HEK293 (cell line): ENCODE results near the gene SETD1A.

Experiments
- CTCF ChIA-PET: fragments of 350-600 bp; formaldehyde crosslinking; extraction: SDS; loops from one replicate; lab custom pipeline; 2021; ENCODE audit warnings: antibody characterized with exemption; lab: Yijun Ruan, JAX
- POLR2A ChIA-PET: fragments of 300-600 bp; formaldehyde crosslinking; extraction: SDS; loops from one replicate; lab custom pipeline; 2020; ENCODE audit warnings: antibody characterized with exemption, inconsistent platforms; lab: Yijun Ruan, JAX
- H3K27ac ChIP-seq: fragments of 200-500 bp; sonication (Bioruptor generic); 2 replicates; pipeline ENCODE4 v1.5.1; 2014; ENCODE audit warnings: low read depth, low read length, control low read depth, inconsistent platforms; ENCODE audit errors: extremely low read depth
- H3K36me3 ChIP-seq, 2 experiments: fragments of 200-500 bp in 1 of 2; sonication (Bioruptor generic) in 1 of 2; 1 replicate in 1 of 2; 2 replicates in 1 of 2; pipeline ENCODE4 v1.5.1; 2014 to 2017; ENCODE audit warnings: inconsistent platforms in 2 of 2, low read length in 2 of 2; ENCODE audit not compliant: control insufficient read depth in 2 of 2, insufficient read depth in 1 of 2
- H3K4me1 ChIP-seq: fragments of 200-500 bp; sonication (Bioruptor generic); 2 replicates; pipeline ENCODE4 v1.5.1; 2014; ENCODE audit warnings: mild to moderate bottlenecking, low read length, inconsistent platforms; ENCODE audit not compliant: control insufficient read depth, insufficient read depth
- H3K4me3 ChIP-seq: 2 replicates; pipeline ENCODE4 v1.5.1; 2011; ENCODE audit warnings: low read depth, mild to moderate bottlenecking, control low read depth, low read length, moderate library complexity
- H3K9me3 ChIP-seq: fragments of 200-500 bp; sonication (Bioruptor generic); 2 replicates; pipeline ENCODE4 v1.5.1; 2014; ENCODE audit warnings: low read depth, low read length, inconsistent platforms; ENCODE audit not compliant: control insufficient read depth, insufficient read depth
- BCL11B ChIP-seq: fragments of 450-650 bp; formaldehyde crosslinking; IDR thresholded peaks from 2 replicates; pipeline ENCODE4 v1.5.1; 2016; ENCODE audit warnings: low read depth, missing biosample characterization, missing genetic modification characterization
- EGR2 ChIP-seq: fragments of 450-650 bp; formaldehyde crosslinking; IDR thresholded peaks from 2 replicates; pipeline ENCODE4 v1.5.1; 2016; ENCODE audit warnings: low read depth, missing biosample characterization, missing genetic modification characterization
- FEZF1 ChIP-seq: fragments of 450-650 bp; formaldehyde crosslinking; IDR thresholded peaks from 2 replicates; pipeline ENCODE4 v1.5.1; 2016; ENCODE audit warnings: missing biosample characterization, missing genetic modification characterization
- GLI2 ChIP-seq: fragments of 450-650 bp; formaldehyde crosslinking; IDR thresholded peaks from 2 replicates; pipeline ENCODE4; 2017; ENCODE audit warnings: missing biosample characterization, missing genetic modification characterization, low read depth, borderline replicate concordance
- KLF7 ChIP-seq: fragments of 450-650 bp; formaldehyde crosslinking; IDR thresholded peaks from 2 replicates; pipeline ENCODE4 v1.5.1; 2016; ENCODE audit warnings: missing biosample characterization, missing genetic modification characterization, borderline replicate concordance
- RBAK ChIP-seq: fragments of 450-650 bp; formaldehyde crosslinking; IDR thresholded peaks from 2 replicates; pipeline ENCODE4 v1.5.1; 2016; ENCODE audit warnings: missing biosample characterization, missing genetic modification characterization
- SP2 ChIP-seq: fragments of 450-650 bp; formaldehyde crosslinking; IDR thresholded peaks from 2 replicates; pipeline ENCODE4 v1.5.1; 2016; ENCODE audit warnings: missing biosample characterization, missing genetic modification characterization
- ZBTB48 ChIP-seq: fragments of 450-650 bp; formaldehyde crosslinking; IDR thresholded peaks from 2 replicates; pipeline ENCODE4 v1.5.1; 2016; ENCODE audit warnings: missing biosample characterization, missing genetic modification characterization
- ZFP69B ChIP-seq: fragments of 450-650 bp; formaldehyde crosslinking; IDR thresholded peaks from 2 replicates; pipeline ENCODE4 v1.5.1; 2016; ENCODE audit warnings: missing biosample characterization, missing genetic modification characterization
- ZNF174 ChIP-seq: fragments of 450-650 bp; formaldehyde crosslinking; IDR thresholded peaks from 2 replicates; pipeline ENCODE4 v1.5.0; 2017; ENCODE audit warnings: missing biosample characterization, mild to moderate bottlenecking, missing genetic modification characterization
- ZNF324 ChIP-seq: fragments of 450-650 bp; formaldehyde crosslinking; IDR thresholded peaks from 2 replicates; pipeline ENCODE4 v1.5.1; 2016; ENCODE audit warnings: missing biosample characterization, missing genetic modification characterization
- ZNF335 ChIP-seq: fragments of 450-650 bp; formaldehyde crosslinking; conservative IDR thresholded peaks from 2 replicates; pipeline ENCODE4 v1.5.1; 2016; ENCODE audit warnings: missing biosample characterization, missing genetic modification characterization
- ZNF623 ChIP-seq: fragments of 450-650 bp; formaldehyde crosslinking; IDR thresholded peaks from 2 replicates; pipeline ENCODE4 v1.5.1; 2016; ENCODE audit warnings: missing biosample characterization, missing genetic modification characterization
- ZNF626 ChIP-seq: fragments of 450-650 bp; sonication (Bioruptor Pico); formaldehyde crosslinking; IDR thresholded peaks from 2 replicates; pipeline ENCODE4 v1.5.1; 2018; ENCODE audit warnings: missing biosample characterization, missing genetic modification characterization, inconsistent platforms
- ZNF677 ChIP-seq: fragments of 450-650 bp; IDR thresholded peaks from 2 replicates; pipeline ENCODE4 v1.5.0; 2018; ENCODE audit warnings: missing biosample characterization, mild to moderate bottlenecking, missing genetic modification characterization, moderate library complexity
- TF ChIP-seq, protein P1 (sequence below): fragments of 450-650 bp; formaldehyde crosslinking; IDR thresholded peaks from 2 replicates; pipeline ENCODE4 v1.5.1; 2016; ENCODE audit warnings: missing biosample characterization, missing genetic modification characterization, low read depth
- TF ChIP-seq, protein P2 (sequence below): fragments of 450-650 bp; formaldehyde crosslinking; IDR thresholded peaks from 2 replicates; pipeline ENCODE4 v1.5.1; 2016; ENCODE audit warnings: missing biosample characterization, missing genetic modification characterization
- TF ChIP-seq, protein P3 (sequence below): fragments of 450-650 bp; formaldehyde crosslinking; IDR thresholded peaks from 2 replicates; pipeline ENCODE4 v1.5.1; 2016; ENCODE audit warnings: missing biosample characterization, missing genetic modification characterization
- TF ChIP-seq, protein P4 (sequence below): fragments of 450-650 bp; formaldehyde crosslinking; IDR thresholded peaks from 2 replicates; pipeline ENCODE4 v1.5.1; 2016; ENCODE audit warnings: missing biosample characterization, missing genetic modification characterization
- TF ChIP-seq, protein P5 (sequence below): fragments of 450-650 bp; formaldehyde crosslinking; IDR thresholded peaks from 2 replicates; pipeline ENCODE4 v1.5.1; 2016; ENCODE audit warnings: missing biosample characterization, missing genetic modification characterization
- TF ChIP-seq, protein P6 (sequence below): fragments of 450-650 bp; formaldehyde crosslinking; IDR thresholded peaks from 2 replicates; pipeline ENCODE4 v1.5.1; 2016; ENCODE audit warnings: missing biosample characterization, missing genetic modification characterization

Gene SETD1A

DNA sequence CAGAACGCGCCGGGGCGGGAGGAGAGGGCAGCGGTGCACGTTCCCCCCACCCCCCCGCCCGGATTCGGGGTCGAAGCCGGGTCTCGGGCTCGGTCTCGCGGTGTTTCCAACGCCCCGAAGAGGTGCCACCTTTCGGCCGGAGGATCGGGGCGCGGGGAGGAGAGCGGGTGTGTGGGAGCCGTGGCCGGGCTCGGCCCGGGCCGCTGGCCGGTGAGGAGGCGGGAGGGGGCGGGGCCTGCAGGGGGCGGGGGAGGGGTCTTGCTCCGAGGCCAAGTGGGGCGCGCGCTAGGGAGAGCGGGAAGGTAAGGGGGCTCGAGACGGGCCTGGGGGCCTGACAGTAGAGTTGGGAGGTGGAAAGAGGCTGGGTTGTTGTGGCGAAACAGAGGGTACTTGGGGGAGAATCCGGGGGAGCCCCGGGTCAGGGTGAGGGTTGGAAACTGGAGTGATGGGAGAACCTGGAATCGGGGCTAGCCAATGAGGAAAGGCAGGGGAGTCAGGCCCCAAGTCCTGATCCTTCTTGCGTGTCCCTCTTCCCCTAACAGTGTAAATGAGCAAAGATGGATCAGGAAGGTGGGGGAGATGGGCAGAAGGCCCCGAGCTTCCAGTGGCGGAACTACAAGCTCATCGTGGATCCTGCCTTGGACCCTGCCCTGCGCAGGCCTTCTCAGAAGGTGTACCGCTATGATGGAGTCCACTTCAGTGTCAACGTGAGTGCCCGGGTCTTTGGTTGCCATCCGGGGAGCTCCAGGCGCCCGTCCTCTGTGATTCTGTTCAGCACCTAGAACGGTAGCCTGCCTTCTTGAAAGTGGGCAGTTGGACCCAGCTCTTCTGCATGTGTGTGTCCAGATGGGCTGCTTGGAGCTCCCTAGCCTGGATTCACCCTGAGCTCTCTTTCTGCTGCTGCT is 873 bp downstream of the SETD1A start (continued):
- TF ChIP-seq, protein P1, sequence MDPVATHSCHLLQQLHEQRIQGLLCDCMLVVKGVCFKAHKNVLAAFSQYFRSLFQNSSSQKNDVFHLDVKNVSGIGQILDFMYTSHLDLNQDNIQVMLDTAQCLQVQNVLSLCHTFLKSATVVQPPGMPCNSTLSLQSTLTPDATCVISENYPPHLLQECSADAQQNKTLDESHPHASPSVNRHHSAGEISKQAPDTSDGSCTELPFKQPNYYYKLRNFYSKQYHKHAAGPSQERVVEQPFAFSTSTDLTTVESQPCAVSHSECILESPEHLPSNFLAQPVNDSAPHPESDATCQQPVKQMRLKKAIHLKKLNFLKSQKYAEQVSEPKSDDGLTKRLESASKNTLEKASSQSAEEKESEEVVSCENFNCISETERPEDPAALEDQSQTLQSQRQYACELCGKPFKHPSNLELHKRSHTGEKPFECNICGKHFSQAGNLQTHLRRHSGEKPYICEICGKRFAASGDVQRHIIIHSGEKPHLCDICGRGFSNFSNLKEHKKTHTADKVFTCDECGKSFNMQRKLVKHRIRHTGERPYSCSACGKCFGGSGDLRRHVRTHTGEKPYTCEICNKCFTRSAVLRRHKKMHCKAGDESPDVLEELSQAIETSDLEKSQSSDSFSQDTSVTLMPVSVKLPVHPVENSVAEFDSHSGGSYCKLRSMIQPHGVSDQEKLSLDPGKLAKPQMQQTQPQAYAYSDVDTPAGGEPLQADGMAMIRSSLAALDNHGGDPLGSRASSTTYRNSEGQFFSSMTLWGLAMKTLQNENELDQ (tag by site-specific recombination) = no peak
- TF ChIP-seq ZNF626 (tag by site-specific recombination) (no peak), ZBTB48 (tag by site-specific recombination) (no peak), SP2 (tag by site-specific recombination) (peak; percentile 68), KLF7 (tag by site-specific recombination) (0 out of 2 replicates have a peak, but pooled peaks have one; percentile 39), ZNF335 (peak; percentile 41), ZNF174 (no peak), GLI2 (tag by site-specific recombination) (no peak), RBAK (tag by site-specific recombination) (no peak), ZNF677 (tag by site-specific recombination) (no peak)
- TF ChIP-seq, protein P2, sequence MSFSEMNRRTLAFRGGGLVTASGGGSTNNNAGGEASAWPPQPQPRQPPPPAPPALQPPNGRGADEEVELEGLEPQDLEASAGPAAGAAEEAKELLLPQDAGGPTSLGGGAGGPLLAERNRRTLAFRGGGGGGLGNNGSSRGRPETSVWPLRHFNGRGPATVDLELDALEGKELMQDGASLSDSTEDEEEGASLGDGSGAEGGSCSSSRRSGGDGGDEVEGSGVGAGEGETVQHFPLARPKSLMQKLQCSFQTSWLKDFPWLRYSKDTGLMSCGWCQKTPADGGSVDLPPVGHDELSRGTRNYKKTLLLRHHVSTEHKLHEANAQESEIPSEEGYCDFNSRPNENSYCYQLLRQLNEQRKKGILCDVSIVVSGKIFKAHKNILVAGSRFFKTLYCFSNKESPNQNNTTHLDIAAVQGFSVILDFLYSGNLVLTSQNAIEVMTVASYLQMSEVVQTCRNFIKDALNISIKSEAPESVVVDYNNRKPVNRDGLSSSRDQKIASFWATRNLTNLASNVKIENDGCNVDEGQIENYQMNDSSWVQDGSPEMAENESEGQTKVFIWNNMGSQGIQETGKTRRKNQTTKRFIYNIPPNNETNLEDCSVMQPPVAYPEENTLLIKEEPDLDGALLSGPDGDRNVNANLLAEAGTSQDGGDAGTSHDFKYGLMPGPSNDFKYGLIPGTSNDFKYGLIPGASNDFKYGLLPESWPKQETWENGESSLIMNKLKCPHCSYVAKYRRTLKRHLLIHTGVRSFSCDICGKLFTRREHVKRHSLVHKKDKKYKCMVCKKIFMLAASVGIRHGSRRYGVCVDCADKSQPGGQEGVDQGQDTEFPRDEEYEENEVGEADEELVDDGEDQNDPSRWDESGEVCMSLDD (tag by site-specific recombination) = no peak
- TF ChIP-seq, protein P3, sequence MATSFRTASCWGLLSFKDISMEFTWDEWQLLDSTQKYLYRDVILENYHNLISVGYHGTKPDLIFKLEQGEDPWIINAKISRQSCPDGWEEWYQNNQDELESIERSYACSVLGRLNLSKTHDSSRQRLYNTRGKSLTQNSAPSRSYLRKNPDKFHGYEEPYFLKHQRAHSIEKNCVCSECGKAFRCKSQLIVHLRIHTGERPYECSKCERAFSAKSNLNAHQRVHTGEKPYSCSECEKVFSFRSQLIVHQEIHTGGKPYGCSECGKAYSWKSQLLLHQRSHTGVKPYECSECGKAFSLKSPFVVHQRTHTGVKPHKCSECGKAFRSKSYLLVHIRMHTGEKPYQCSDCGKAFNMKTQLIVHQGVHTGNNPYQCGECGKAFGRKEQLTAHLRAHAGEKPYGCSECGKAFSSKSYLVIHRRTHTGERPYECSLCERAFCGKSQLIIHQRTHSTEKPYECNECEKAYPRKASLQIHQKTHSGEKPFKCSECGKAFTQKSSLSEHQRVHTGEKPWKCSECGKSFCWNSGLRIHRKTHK = no peak
- TF ChIP-seq, protein P4, sequence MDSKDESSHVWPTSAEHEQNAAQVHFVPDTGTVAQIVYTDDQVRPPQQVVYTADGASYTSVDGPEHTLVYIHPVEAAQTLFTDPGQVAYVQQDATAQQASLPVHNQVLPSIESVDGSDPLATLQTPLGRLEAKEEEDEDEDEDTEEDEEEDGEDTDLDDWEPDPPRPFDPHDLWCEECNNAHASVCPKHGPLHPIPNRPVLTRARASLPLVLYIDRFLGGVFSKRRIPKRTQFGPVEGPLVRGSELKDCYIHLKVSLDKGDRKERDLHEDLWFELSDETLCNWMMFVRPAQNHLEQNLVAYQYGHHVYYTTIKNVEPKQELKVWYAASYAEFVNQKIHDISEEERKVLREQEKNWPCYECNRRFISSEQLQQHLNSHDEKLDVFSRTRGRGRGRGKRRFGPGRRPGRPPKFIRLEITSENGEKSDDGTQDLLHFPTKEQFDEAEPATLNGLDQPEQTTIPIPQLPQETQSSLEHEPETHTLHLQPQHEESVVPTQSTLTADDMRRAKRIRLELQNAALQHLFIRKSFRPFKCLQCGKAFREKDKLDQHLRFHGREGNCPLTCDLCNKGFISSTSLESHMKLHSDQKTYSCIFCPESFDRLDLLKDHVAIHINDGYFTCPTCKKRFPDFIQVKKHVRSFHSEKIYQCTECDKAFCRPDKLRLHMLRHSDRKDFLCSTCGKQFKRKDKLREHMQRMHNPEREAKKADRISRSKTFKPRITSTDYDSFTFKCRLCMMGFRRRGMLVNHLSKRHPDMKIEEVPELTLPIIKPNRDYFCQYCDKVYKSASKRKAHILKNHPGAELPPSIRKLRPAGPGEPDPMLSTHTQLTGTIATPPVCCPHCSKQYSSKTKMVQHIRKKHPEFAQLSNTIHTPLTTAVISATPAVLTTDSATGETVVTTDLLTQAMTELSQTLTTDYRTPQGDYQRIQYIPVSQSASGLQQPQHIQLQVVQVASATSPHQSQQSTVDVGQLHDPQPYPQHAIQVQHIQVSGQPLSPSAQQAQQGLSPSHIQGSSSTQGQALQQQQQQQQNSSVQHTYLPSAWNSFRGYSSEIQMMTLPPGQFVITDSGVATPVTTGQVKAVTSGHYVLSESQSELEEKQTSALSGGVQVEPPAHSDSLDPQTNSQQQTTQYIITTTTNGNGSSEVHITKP (tag by site-specific recombination) = peak; percentile 38; the same call in 1 of the 2 replicates
- TF ChIP-seq, all 188 proteins: peak for 11

DNA sequence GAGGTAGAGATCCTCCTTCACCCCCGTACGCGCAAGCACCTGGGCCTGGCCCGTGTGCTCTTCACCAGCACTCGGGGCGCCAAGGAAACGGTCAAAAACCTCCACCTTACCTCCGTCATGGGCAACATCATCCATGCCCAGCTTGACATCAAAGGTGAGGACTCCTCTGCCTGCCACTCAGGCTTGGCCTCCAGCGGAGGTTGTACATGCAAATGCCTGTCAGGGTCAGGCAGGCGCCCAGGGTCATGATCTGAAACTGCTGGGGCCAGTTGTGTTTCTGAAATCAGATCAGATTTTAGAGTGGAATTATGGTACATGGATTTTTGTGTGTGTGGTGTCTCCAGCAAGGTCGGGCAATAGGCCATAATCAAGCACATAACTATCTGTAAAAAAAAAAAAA is 3.8 kb downstream of the SETD1A start:
- H3K36me3 ChIP-seq = peaks cover 49 to 79% of the 10 kb centered on the region in 2 experiments
- H3K9me3 ChIP-seq = no peaks in the 10 kb centered on the region
- ChIA-PET POLR2A (interaction anchor here (0.6 to 0.7 kb wide), 2 partner anchors 19 to 197 kb away, joined by 5 to 10 read pairs; no protein-coding TSS in a partner anchor), CTCF (interaction anchor here (0.6 to 1.1 kb wide), 3 partner anchors 24 to 477 kb away, joined by 3 to 4 read pairs (median 4); partner anchors contain the start of gene HSD3B7)
- no peaks in the 10 kb centered on the region for H3K4me1 ChIP-seq
- no peak overlapping the region for H3K27ac ChIP-seq
- H3K4me3 ChIP-seq = no peak overlapping the region
- TF ChIP-seq, protein P5, sequence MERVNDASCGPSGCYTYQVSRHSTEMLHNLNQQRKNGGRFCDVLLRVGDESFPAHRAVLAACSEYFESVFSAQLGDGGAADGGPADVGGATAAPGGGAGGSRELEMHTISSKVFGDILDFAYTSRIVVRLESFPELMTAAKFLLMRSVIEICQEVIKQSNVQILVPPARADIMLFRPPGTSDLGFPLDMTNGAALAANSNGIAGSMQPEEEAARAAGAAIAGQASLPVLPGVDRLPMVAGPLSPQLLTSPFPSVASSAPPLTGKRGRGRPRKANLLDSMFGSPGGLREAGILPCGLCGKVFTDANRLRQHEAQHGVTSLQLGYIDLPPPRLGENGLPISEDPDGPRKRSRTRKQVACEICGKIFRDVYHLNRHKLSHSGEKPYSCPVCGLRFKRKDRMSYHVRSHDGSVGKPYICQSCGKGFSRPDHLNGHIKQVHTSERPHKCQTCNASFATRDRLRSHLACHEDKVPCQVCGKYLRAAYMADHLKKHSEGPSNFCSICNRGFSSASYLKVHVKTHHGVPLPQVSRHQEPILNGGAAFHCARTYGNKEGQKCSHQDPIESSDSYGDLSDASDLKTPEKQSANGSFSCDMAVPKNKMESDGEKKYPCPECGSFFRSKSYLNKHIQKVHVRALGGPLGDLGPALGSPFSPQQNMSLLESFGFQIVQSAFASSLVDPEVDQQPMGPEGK = no peak
- TF ChIP-seq ZNF324 (tag by site-specific recombination) (no peak), FEZF1 (no peak), ZFP69B (no peak), EGR2 (tag by site-specific recombination) (no peak), BCL11B (tag by site-specific recombination) (no peak), ZNF623 (tag by site-specific recombination) (no peak)
- TF ChIP-seq, protein P6, sequence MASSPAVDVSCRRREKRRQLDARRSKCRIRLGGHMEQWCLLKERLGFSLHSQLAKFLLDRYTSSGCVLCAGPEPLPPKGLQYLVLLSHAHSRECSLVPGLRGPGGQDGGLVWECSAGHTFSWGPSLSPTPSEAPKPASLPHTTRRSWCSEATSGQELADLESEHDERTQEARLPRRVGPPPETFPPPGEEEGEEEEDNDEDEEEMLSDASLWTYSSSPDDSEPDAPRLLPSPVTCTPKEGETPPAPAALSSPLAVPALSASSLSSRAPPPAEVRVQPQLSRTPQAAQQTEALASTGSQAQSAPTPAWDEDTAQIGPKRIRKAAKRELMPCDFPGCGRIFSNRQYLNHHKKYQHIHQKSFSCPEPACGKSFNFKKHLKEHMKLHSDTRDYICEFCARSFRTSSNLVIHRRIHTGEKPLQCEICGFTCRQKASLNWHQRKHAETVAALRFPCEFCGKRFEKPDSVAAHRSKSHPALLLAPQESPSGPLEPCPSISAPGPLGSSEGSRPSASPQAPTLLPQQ (tag by site-specific recombination) = no peak
